Astrocyte of the spinal cord (primary cell): ENCODE results near the gene RPTOR.

Source experiments
- DNase-seq: peaks from one replicate; pipeline ENCODE4 v3.0.0; 2011; ENCODE audit warnings: low read depth, low spot score
- H3K4me3 ChIP-seq: 2 replicates; pipeline ENCODE4 v1.5.1; 2011; ENCODE audit warnings: low read depth, mild to moderate bottlenecking, low read length, moderate library complexity
- in situ Hi-C: cut with HindIII; loops from 2 replicates; pipeline ENCODE4 v1.10.0; 2017; ENCODE audit warnings: low sequenced_read_pairs
- TF ChIP-seq, protein P1 (sequence below): IDR thresholded peaks from 2 replicates; pipeline ENCODE4 v1.5.1; 2012; ENCODE audit warnings: low read depth, mild to moderate bottlenecking, low read length, inconsistent platforms

The RPTOR gene

DNA sequence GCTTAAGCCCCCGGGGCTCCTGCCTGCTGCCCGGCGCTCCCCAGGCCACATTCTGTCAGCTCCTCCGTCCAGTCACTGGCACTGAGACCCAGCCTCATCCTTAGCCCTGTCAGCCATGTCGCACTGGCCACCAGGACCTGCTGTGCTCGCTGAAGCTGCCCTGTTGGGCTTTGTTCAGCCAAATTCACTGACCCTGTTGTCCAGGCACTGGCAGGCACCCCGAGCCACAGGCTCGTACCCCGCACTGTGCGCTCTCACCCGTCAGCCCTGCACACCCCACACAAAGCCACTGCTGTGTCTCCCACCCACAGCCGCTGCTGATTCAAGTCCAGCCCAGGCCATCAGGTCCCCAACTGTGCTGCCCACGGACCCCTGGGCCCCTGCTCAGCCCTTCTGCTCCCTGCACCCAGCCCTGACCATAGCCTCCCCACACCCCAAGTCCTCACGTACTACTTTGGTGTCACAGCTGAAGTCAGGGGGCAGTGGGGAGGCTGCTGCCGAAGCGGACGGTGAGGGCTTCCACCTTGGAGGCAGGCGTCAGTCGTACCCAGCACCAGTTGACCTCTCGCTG is 315.5 kb downstream of the RPTOR start:
- no peak overlapping the region for H3K4me3 ChIP-seq
- in situ Hi-C loops: no loop called here
- DNase-seq: no peak
- TF ChIP-seq, protein P1, sequence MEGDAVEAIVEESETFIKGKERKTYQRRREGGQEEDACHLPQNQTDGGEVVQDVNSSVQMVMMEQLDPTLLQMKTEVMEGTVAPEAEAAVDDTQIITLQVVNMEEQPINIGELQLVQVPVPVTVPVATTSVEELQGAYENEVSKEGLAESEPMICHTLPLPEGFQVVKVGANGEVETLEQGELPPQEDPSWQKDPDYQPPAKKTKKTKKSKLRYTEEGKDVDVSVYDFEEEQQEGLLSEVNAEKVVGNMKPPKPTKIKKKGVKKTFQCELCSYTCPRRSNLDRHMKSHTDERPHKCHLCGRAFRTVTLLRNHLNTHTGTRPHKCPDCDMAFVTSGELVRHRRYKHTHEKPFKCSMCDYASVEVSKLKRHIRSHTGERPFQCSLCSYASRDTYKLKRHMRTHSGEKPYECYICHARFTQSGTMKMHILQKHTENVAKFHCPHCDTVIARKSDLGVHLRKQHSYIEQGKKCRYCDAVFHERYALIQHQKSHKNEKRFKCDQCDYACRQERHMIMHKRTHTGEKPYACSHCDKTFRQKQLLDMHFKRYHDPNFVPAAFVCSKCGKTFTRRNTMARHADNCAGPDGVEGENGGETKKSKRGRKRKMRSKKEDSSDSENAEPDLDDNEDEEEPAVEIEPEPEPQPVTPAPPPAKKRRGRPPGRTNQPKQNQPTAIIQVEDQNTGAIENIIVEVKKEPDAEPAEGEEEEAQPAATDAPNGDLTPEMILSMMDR: no peak

DNA sequence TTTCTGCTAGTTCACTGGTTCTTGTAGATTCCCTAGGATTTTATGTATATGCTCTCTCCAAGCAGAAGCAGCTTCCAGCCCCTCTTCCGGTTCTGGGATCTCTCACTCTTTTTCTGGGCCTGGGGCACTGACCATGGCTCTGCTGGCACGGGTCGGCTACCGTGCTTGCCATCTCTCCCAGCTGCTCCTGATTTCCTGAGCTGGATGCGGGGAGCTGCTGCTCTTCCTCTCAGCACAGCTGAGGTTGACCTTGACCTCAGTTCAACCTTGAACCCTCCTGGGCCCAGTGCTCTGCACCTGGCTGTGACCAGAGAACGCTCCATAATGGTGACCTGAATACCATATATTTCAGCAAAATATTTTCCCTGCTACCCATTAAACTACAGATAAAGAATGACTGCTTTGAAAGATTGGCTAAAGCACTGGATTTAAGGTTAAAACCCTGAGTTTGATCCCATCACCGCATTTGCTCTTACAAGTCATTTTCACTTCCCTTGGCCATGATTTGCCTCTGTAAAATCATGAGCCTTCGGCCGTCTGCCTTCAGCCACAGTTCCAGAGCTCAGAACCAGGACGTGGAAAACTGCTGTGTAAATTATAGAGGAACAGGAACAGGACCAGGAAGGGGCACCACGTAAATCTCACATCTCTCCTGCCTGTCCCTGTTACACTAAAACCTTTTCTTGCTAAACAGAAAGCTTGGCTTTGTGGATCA is 316.2 kb downstream of the RPTOR start:
- in situ Hi-C loops: no loop called here
- DNase-seq: no peak
- H3K4me3 ChIP-seq: no peak overlapping the region
- TF ChIP-seq, protein P1: no peak

DNA sequence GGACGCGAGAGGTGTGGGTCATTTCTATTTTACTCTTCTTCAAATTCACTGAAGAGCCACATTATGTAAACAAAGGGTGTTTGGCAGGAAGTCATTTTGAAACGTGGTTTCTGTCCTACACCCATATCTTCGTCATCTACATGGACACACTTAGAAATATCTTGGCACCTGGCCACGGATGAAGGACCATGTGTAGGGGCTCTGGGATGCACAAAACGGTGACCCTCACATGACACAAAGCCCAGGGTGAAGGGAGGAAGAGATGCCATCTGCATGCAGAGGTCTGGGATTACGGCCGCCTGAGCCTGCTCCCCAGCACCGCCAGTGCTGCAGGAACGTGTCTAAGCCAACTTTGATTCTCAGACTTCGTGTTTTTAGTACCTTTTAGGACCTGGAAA is 316.8 kb downstream of the RPTOR start:
- no peak overlapping the region for H3K4me3 ChIP-seq
- in situ Hi-C loops: no loop called here
- TF ChIP-seq, protein P1: no peak
- no peak for DNase-seq

DNA sequence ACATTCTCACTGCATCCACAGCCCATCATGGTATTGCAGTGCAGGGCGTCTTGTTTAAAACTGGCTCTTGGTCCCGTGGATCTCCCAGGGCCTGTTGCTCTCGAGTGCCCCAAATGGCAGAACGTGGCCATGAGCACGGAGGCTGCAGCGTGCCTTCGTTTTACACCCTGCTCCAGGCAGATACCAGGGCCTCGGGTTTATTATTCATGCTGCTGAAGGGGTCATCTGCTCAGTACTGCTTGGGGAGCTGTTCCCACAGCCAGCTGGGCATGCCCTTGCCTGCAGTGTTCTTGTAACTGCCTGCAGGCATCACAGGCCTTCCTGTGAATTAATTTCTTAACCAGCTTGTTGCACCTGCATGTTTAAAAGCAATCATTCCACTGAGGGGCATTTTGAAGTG is 317.3 kb downstream of the RPTOR start:
- DNase-seq: peak; percentile 49
- TF ChIP-seq, protein P1: peak; percentile 71

DNA sequence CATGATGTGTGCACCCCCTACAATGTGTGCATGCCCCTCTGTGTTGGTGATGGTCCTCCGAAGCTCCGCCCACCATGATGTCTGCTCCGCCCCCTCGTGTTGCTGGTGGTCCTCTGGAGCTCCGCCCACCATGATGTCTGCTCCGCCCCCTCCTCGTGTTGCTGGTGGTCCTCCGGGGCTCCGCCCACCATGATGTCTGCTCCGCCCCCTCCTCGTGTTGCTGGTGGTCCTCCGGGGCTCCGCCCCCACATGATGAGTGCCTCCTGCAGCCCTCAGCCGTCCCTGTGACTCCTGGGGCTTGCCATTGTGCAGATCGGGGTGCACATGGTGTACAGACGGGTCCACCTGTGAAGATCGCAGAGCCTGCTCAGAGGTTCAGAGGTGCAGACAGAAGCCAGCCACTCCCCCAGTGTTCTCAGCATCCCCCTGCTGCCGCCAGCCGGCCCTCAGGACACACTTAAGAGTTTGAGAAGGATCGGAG is 317.9 kb downstream of the RPTOR start:
- no peak for DNase-seq
- in situ Hi-C loops: no loop called here
- no peak overlapping the region for H3K4me3 ChIP-seq
- TF ChIP-seq, protein P1: no peak

More for the DNA sequence above, 317.3 kb downstream of the RPTOR start:
- in situ Hi-C loops: no loop called here
- no peak overlapping the region for H3K4me3 ChIP-seq

DNA sequence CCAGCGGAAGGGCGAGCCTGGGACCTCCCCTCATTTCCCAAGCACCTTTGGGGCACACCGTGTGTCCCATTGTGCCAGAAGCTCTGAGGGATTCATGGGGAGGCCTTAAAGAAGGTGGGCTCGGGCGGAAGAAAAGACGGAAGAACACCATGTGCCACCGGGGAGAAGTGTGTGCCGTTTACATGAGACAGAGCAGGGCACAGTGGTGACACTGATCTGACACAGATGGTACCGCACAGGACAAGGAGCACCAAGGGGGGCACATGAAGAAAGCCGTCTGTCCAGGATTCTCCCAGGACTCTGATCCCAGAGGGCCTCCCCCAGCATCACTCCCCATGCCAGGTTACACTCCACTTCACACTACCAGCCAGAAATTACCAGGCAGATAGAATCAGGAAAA is 318.3 kb downstream of the RPTOR start:
- in situ Hi-C loops: no loop called here
- no peak overlapping the region for H3K4me3 ChIP-seq
- TF ChIP-seq, protein P1: no peak
- DNase-seq: no peak
